Measurements from ENCODE around the gene GLIS1.

The GLIS1 gene

DNA sequence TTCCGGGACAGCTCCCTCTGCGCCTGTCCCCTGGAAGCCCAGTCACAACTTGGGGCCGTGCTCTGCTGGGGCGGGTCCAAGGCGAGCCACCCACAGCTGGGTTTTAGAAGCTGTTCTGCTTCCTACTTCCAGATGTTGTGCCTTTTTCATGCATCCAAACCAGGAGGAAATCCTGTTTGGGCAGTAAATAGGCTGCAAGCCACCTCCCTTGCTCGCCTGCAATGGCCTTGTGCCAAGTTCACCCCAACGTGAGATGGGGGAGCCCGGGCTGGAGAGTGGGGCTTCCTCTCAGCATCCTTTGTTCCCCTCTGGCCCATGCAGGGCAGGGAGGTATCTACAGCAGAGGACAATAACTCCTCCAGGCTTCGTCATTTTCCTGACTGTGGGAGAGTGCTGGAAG lies 206.6 kb downstream of the GLIS1 start:
- no peaks in the 10 kb centered on the region for H4K20me1 ChIP-seq (ENCODE audit: low read depth, low read length)
- no peaks in the 10 kb centered on the region for H3K9me3 ChIP-seq (ENCODE audit: insufficient read depth, low read length)
- H3F3A ChIP-seq (ENCODE audit: insufficient read depth): no peaks in the 10 kb centered on the region
- no peak overlapping the region for H3K27ac ChIP-seq (ENCODE audit: low read depth, low read length)
- no peaks in the 10 kb centered on the region for H3K9me2 ChIP-seq (replicated peaks; ENCODE audit: insufficient read depth, low read length)
- H3K4me2 ChIP-seq (ENCODE audit: low read depth, low read length, poor library complexity, severe bottlenecking): no peak overlapping the region
- no peak overlapping the region for H2AFZ ChIP-seq (ENCODE audit: low read depth, low read length, severe bottlenecking)
- no peaks in the 10 kb centered on the region for H3K27me3 ChIP-seq (ENCODE audit: low read length)
- no peaks in the 10 kb centered on the region for H3K36me3 ChIP-seq (ENCODE audit: low read length)
- H3K4me3 ChIP-seq (ENCODE audit: insufficient read depth, low read length, poor library complexity, severe bottlenecking): no peak overlapping the region
- TF ChIP-seq EZH2phosphoT487 (conservative IDR thresholded peaks at IDR 0.05; ENCODE audit: low read length): no peak
- TF ChIP-seq, protein P1, sequence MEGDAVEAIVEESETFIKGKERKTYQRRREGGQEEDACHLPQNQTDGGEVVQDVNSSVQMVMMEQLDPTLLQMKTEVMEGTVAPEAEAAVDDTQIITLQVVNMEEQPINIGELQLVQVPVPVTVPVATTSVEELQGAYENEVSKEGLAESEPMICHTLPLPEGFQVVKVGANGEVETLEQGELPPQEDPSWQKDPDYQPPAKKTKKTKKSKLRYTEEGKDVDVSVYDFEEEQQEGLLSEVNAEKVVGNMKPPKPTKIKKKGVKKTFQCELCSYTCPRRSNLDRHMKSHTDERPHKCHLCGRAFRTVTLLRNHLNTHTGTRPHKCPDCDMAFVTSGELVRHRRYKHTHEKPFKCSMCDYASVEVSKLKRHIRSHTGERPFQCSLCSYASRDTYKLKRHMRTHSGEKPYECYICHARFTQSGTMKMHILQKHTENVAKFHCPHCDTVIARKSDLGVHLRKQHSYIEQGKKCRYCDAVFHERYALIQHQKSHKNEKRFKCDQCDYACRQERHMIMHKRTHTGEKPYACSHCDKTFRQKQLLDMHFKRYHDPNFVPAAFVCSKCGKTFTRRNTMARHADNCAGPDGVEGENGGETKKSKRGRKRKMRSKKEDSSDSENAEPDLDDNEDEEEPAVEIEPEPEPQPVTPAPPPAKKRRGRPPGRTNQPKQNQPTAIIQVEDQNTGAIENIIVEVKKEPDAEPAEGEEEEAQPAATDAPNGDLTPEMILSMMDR (IDR thresholded peaks at IDR 0.05; ENCODE audit: insufficient read depth, low read length, poor library complexity, severe bottlenecking): no peak
- H3K79me2 ChIP-seq (ENCODE audit: insufficient read depth, low read length): no peaks in the 10 kb centered on the region
- H3K9ac ChIP-seq (ENCODE audit: low read length): no peak overlapping the region

DNA sequence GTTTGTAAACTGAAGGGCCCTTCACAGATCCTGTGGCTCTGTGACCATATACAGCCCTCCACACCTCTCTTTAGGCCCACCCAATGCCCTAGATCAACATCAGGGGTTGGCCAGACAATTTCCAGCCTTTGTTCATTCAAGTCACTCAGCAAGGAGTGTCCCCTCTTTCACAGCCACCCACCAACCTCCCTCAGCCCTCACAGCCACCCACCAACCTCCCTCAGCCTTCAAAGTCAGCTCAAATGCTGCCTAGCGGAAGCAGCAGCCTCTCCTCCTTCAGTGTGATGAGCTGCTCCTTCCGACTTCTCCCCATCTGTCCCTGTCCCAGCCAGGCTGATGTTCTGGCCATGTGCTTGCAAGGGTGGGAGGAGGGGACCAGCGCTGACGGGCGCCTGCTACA lies 208.4 kb downstream of the GLIS1 start:
- TF ChIP-seq, protein P1 (IDR thresholded peaks at IDR 0.05; ENCODE audit: insufficient read depth, low read length, poor library complexity, severe bottlenecking): no peak
- TF ChIP-seq EZH2phosphoT487 (conservative IDR thresholded peaks at IDR 0.05; ENCODE audit: low read length): no peak
- Histone ChIP-seq H3K9me2 (replicated peaks; ENCODE audit: insufficient read depth, low read length) (no peaks in the 10 kb centered on the region), H4K20me1 (ENCODE audit: low read depth, low read length) (no peaks in the 10 kb centered on the region), H3F3A (ENCODE audit: insufficient read depth) (no peaks in the 10 kb centered on the region), H3K36me3 (ENCODE audit: low read length) (no peaks in the 10 kb centered on the region), H3K4me2 (ENCODE audit: low read depth, low read length, poor library complexity, severe bottlenecking) (no peak overlapping the region), H2AFZ (ENCODE audit: low read depth, low read length, severe bottlenecking) (no peak overlapping the region), H3K27me3 (ENCODE audit: low read length) (no peaks in the 10 kb centered on the region), H3K9me3 (ENCODE audit: insufficient read depth, low read length) (no peaks in the 10 kb centered on the region), H3K4me3 (ENCODE audit: insufficient read depth, low read length, poor library complexity, severe bottlenecking) (no peak overlapping the region), H3K79me2 (ENCODE audit: insufficient read depth, low read length) (no peaks in the 10 kb centered on the region), H3K27ac (ENCODE audit: low read depth, low read length) (no peak overlapping the region), H3K9ac (ENCODE audit: low read length) (no peak overlapping the region)

DNA sequence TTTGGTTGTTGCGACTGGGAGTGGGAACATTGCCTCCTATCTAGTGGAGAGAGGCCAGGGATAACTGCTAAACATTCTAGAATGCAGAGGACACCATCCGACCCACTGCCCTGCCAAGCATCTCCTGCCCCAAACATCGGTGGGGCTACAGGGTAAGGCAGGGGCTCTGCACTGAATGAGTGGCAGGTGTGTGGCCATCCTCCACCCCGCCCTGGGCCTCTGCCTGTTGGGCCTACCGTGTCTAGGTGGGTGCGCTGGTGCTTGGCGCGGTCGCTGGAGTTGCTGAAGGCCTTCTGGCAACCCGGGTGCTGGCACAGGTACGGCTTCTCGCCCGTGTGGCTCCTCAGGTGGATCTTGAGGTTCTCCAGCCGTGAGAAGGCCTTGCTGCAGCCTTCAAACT lies 209.4 kb downstream of the GLIS1 start:
- no peak overlapping the region for H3K9ac ChIP-seq (ENCODE audit: low read length)
- H3K27me3 ChIP-seq (ENCODE audit: low read length): no peaks in the 10 kb centered on the region
- no peaks in the 10 kb centered on the region for H3F3A ChIP-seq (ENCODE audit: insufficient read depth)
- no peak overlapping the region for H3K4me3 ChIP-seq (ENCODE audit: insufficient read depth, low read length, poor library complexity, severe bottlenecking)
- no peak overlapping the region for H2AFZ ChIP-seq (ENCODE audit: low read depth, low read length, severe bottlenecking)
- TF ChIP-seq EZH2phosphoT487 (conservative IDR thresholded peaks at IDR 0.05; ENCODE audit: low read length): no peak
- TF ChIP-seq, protein P1 (IDR thresholded peaks at IDR 0.05; ENCODE audit: insufficient read depth, low read length, poor library complexity, severe bottlenecking): no peak
- H4K20me1 ChIP-seq (ENCODE audit: low read depth, low read length): no peaks in the 10 kb centered on the region
- H3K4me2 ChIP-seq (ENCODE audit: low read depth, low read length, poor library complexity, severe bottlenecking): no peak overlapping the region
- no peak overlapping the region for H3K27ac ChIP-seq (ENCODE audit: low read depth, low read length)
- no peaks in the 10 kb centered on the region for H3K36me3 ChIP-seq (ENCODE audit: low read length)
- no peaks in the 10 kb centered on the region for H3K9me3 ChIP-seq (ENCODE audit: insufficient read depth, low read length)
- H3K9me2 ChIP-seq (replicated peaks; ENCODE audit: insufficient read depth, low read length): no peaks in the 10 kb centered on the region
- no peaks in the 10 kb centered on the region for H3K79me2 ChIP-seq (ENCODE audit: insufficient read depth, low read length)
